Activated CD4-positive, alpha-beta memory T cell treated with anti-CD3 and anti-CD28 coated beads for 36 hours (primary cell): ENCODE data around the gene ANGPTL5. TPM values are rescaled to one million over a fixed set of nuclear protein-coding genes. Genes with fewer than 3 reads are reported as not detected.
"Not testable (repeated sequence)": the region's sequence is repeated elsewhere in the genome, so short reads cannot be mapped to it uniquely, and the experiment has no call there.

Experiments
- CTCF ChIA-PET: fragments of 350-600 bp; sonication (Branson Sonifier 250); formaldehyde crosslinking; loops from one replicate; lab custom pipeline; 2021; ENCODE audit warnings: antibody characterized with exemption, inconsistent platforms; lab: Charles Lee
- POLR2A ChIA-PET: fragments of 350-600 bp; sonication (Branson Sonifier 250); formaldehyde crosslinking; loops from one replicate; lab custom pipeline; 2021; ENCODE audit warnings: antibody characterized with exemption; lab: Charles Lee
- DNase-seq: peaks from one replicate; pipeline ENCODE4 v3.0.0-alpha.2; 2020
- H3K27ac Mint-ChIP-seq: one replicate; pipeline ENCODE4 v1.8.0; 2021; ENCODE audit warnings: mixed read lengths
- H3K27me3 Mint-ChIP-seq: one replicate; pipeline ENCODE4 v1.8.0; 2021; ENCODE audit warnings: mixed read lengths
- H3K36me3 Mint-ChIP-seq: one replicate; pipeline ENCODE4 v1.8.0; 2021; ENCODE audit warnings: mixed read lengths
- H3K4me1 Mint-ChIP-seq: one replicate; pipeline ENCODE4 v1.8.0; 2021; ENCODE audit warnings: low read depth, mixed read lengths
- H3K4me3 Mint-ChIP-seq: one replicate; pipeline ENCODE4 v1.8.0; 2021; ENCODE audit warnings: mild to moderate bottlenecking, mixed read lengths
- H3K9me3 Mint-ChIP-seq: one replicate; pipeline ENCODE4 v1.8.0; 2021; ENCODE audit warnings: mixed read lengths
- intact Hi-C: fragments of 100-400 bp; cut with micrococcal nuclease; formaldehyde crosslinking; loops from one replicate; pipeline ENCODE4 v1.15.1; 2023
- total RNA-seq, 2 experiments: library from RNA; stranded (reverse); gene quantifications; one replicate each; pipeline ENCODE4 v1.2.3, GENCODE V29; 2021

The ANGPTL5 gene
- total RNA-seq, 2 experiments from 2014 or later: not detected

DNA sequence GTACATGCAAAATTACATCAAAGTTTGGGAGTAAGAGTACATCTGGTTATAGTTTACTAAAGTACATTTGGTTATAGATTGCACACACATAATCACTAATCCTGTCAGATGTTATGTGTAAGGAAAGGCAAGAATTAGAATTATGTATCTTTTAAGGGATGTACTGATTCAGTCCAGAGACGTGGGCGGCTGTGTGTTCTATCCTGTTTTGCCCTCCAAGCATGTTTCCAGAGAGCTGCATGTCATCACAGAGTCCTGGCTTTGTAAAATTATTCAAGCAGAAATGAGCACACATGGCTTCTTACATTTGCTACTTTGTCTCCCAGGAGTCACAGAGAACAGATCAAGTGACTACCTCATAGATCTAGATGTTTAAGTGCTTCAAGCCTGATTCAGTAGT, 34.7 kb downstream of the ANGPTL5 start:
- Mint-ChIP-seq H3K27me3 (peaks cover 7% of the 10 kb centered on the region), H3K4me3 (no peak overlapping the region), H3K9me3 (no peaks in the 10 kb centered on the region), H3K36me3 (no peaks in the 10 kb centered on the region), H3K27ac (no peak overlapping the region), H3K4me1 (no peaks in the 10 kb centered on the region)
- intact Hi-C loops: no loop called here
- ChIA-PET CTCF (interaction anchor here (1.0 kb wide), 1 partner anchor 21 kb away, joined by 3 read pairs; no protein-coding TSS in a partner anchor), POLR2A (no interaction called here)
- DNase-seq: no peak

DNA sequence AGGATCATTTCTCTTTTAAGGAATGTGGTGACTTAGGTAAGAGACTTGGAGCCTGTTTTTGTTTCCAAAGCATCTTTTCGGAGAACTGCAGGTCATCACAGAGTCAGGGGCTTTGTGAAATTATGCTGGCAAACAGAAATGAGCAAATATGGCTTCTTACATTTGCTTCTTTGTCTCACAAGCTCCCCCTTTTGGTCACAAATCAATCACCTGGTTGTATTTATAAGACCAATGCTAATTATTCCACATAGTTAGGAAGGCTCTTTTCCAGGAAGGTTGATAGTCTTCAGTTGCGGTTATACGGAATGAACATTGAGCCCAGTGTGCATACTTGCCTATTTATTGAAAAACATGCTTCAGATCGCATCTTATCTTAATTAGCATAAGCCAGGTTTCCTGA, 36.1 kb downstream of the ANGPTL5 start:
- Mint-ChIP-seq H3K36me3 (no peaks in the 10 kb centered on the region), H3K4me1 (no peaks in the 10 kb centered on the region), H3K9me3 (no peaks in the 10 kb centered on the region), H3K27ac (no peak overlapping the region), H3K27me3 (peaks cover 5% of the 10 kb centered on the region), H3K4me3 (no peak overlapping the region)
- ChIA-PET POLR2A (no interaction called here), CTCF (interaction anchor here (0.7 to 2.0 kb wide), 4 partner anchors 10 to 112 kb away, joined by 3 to 14 read pairs (median 3); no protein-coding TSS in a partner anchor)
- no peak for DNase-seq
- intact Hi-C loops: no loop called here

DNA sequence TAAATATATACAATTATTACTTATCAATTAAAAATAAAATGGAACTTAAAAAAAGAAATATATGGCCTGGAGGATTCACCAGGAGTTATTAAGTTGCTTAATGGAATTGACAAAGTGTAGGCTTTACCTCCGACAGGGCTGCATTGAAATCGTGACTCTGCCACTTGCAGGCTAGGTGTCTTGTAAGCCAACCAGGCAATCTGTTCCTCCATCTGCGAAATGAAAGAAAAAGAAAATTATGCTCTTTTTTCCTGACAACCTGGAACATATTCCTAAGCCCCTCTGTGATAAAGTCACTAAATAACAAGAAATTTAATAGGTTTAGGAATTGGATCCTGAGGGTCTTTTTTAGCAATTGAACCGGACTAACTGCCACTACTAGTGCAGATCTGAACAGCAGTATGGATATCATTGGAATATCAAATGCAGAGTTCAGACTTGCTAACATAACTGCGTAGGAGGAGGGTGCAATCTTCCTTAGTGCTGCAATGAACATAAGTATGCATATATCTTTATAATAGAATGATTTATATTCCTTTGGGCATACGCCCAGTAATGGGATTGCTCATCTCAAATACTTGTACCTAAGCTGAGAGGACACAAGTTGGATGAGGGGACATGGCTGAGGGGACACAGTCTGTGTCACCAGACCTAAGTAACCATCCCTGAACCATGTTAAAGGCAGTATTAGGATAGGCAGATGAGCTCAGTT, 44.0 kb downstream of the ANGPTL5 start:
- Mint-ChIP-seq H3K9me3 (no peaks in the 10 kb centered on the region), H3K4me3 (no peak overlapping the region), H3K36me3 (no peaks in the 10 kb centered on the region), H3K27ac (no peak overlapping the region), H3K27me3 (peaks cover 4% of the 10 kb centered on the region), H3K4me1 (no peaks in the 10 kb centered on the region)
- ChIA-PET CTCF (no interaction called here), POLR2A (no interaction called here)
- DNase-seq: no peak
- intact Hi-C loops: no loop called here

DNA sequence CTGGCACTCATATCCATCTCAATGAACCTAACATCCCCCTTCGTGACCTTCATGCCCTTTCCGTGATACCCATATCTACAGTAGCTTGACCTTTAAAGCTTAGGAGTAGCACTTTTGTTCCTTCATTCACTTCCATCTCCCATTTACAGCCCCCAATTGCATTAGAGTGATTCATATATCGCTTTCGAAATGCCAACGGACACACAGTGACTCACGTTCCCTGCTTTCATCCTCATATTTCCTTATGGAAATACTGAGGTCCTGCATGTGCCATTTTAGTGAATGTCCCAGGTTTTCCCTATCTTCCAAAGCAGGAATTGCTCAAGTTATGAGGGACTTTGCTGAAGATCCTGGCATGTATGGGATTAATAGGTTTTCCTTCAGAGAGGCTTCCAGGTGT, 45.8 kb downstream of the ANGPTL5 start:
- ChIA-PET POLR2A (no interaction called here), CTCF (interaction anchor here (0.8 to 1.5 kb wide), 3 partner anchors 10 to 137 kb away, joined by 3 to 8 read pairs (median 5); no protein-coding TSS in a partner anchor)
- no peaks in the 10 kb centered on the region for H3K36me3 Mint-ChIP-seq
- H3K4me3 Mint-ChIP-seq: no peak overlapping the region
- H3K4me1 Mint-ChIP-seq: no peaks in the 10 kb centered on the region
- no peak for DNase-seq
- H3K27me3 Mint-ChIP-seq: peaks cover 2% of the 10 kb centered on the region
- intact Hi-C loops: no loop called here
- no peaks in the 10 kb centered on the region for H3K9me3 Mint-ChIP-seq
- no peak overlapping the region for H3K27ac Mint-ChIP-seq

DNA sequence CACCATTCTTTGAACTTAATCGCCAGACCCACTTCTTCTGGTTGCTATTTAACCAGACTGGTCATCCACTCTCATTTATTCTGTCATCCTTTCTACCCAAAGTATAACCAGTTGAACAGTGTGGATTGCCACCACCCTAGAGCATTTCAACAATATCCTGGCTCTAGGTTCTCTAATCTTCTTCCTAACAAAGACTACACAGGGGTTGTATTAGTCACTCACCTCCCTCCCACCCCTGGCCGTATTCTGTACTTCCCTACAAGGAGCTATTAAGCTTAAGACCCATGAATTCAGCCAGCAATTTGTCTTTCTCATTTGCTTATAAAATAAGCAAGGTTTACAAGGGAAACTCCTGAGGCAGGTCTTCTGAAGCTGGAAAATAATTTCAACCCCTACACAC, 48.4 kb downstream of the ANGPTL5 start:
- H3K27me3 Mint-ChIP-seq: peaks cover 2% of the 10 kb centered on the region
- H3K27ac Mint-ChIP-seq: no peak overlapping the region
- CTCF ChIA-PET: interaction anchor here (1.0 kb wide), 1 partner anchor 140 kb away, joined by 3 read pairs; no protein-coding TSS in a partner anchor
- intact Hi-C loops: no loop called here
- DNase-seq: no peak
- H3K9me3 Mint-ChIP-seq: no peaks in the 10 kb centered on the region
- H3K4me1 Mint-ChIP-seq: no peaks in the 10 kb centered on the region
- POLR2A ChIA-PET: no interaction called here
- H3K4me3 Mint-ChIP-seq: no peak overlapping the region
- H3K36me3 Mint-ChIP-seq: no peaks in the 10 kb centered on the region

DNA sequence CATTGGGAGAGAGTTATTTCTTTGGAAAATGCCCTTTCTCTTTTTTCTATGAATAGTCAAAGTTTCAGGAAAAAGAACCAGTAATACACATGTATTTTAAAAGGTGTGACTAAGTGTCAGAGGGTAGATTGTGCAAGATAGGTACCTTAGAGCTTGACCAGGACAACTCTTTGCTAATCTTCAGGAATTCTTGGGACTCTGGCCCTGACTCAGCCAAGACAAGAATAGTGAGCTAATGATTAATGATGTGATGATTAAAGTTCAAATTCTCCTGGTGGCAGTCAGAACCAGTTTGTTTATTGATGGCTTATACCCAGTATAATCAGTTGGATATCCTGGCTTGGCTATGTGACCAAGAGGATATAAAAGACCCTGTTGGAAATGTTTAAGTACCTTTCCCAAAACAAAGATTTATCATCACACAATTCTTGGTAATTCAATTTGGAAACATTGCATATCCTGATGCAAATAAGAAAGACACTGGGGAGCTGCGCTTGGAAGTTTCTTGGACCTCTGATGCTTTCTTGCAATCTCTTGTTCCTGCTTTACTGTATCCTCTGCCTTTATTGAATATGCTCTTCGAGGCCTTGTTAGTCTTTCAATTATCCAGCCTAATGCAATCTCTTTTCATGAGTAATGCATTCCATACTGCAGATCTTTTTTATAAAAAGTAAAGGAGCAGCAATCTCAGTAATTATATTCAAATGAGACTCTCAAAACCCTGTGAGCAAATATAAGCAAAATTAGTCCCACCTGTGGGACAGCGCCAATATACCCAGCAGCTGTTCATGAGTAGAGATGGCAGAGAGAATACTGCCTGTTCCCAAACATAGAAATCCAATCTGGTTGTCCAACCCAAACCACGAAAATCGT, 49.5 kb downstream of the ANGPTL5 start:
- ChIA-PET CTCF (interaction anchor here (0.6 kb wide), 1 partner anchor 139 kb away, joined by 3 read pairs; no protein-coding TSS in a partner anchor), POLR2A (no interaction called here)
- Mint-ChIP-seq H3K36me3 (no peaks in the 10 kb centered on the region), H3K4me1 (no peaks in the 10 kb centered on the region), H3K9me3 (no peaks in the 10 kb centered on the region), H3K27ac (no peak overlapping the region), H3K27me3 (peaks cover 7% of the 10 kb centered on the region), H3K4me3 (no peak overlapping the region)
- intact Hi-C loops: no loop called here
- no peak for DNase-seq

DNA sequence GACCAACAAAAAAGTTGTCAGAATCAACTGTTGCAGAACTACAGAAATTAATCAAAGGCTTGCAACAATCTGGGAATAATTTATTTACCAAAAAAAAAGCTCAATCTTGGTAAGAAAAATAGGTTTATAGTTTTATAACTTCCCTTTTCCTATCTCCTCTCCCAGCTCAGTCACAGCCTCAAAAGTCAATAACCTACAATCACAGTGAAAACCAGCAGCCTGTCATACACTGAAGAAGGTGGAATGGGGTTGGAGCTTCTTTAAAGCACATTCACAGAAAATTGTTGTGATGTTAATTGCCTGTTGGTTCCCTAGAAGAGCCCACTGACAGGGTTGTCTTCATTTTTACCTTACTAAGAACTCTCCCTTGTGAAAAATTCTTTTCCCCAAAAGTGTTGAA, 52.2 kb downstream of the ANGPTL5 start:
- Mint-ChIP-seq H3K27me3 (peaks cover 5% of the 10 kb centered on the region), H3K36me3 (no peaks in the 10 kb centered on the region), H3K4me1 (no peaks in the 10 kb centered on the region), H3K4me3 (no peak overlapping the region), H3K9me3 (no peaks in the 10 kb centered on the region), H3K27ac (no peak overlapping the region)
- ChIA-PET POLR2A (no interaction called here), CTCF (interaction anchor here (6.5 kb wide), 1 partner anchor 145 kb away, joined by 195 read pairs; no protein-coding TSS in a partner anchor)
- intact Hi-C loops: no loop called here
- DNase-seq: no peak

DNA sequence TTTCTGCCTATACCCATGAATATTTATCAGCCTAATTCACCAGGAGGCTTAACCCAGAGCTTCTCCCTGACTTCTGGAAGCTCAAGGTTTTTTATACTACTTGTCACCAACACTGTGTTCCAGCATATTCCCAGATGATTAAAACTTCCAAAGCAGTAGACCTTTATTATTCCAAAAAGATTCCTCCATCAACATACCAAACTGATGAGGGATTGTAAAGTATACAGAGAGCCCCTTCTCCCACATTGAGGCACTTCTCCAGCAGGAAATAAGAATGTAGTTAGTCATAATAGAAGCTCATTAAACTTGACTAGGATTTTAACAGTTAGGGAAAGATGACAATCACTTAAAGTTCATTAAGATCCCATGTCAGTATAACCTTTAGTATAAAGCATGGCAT, 53.0 kb downstream of the ANGPTL5 start:
- no peak overlapping the region for H3K27ac Mint-ChIP-seq
- no peak overlapping the region for H3K4me3 Mint-ChIP-seq
- H3K36me3 Mint-ChIP-seq: no peaks in the 10 kb centered on the region
- H3K9me3 Mint-ChIP-seq: no peaks in the 10 kb centered on the region
- ChIA-PET CTCF (interaction anchor here (1.0 to 6.5 kb wide), 2 partner anchors 15 to 146 kb away, joined by 4 to 195 read pairs; no protein-coding TSS in a partner anchor), POLR2A (no interaction called here)
- DNase-seq: no peak
- peaks cover 5% of the 10 kb centered on the region for H3K27me3 Mint-ChIP-seq
- intact Hi-C loops: no loop called here
- H3K4me1 Mint-ChIP-seq: no peaks in the 10 kb centered on the region

DNA sequence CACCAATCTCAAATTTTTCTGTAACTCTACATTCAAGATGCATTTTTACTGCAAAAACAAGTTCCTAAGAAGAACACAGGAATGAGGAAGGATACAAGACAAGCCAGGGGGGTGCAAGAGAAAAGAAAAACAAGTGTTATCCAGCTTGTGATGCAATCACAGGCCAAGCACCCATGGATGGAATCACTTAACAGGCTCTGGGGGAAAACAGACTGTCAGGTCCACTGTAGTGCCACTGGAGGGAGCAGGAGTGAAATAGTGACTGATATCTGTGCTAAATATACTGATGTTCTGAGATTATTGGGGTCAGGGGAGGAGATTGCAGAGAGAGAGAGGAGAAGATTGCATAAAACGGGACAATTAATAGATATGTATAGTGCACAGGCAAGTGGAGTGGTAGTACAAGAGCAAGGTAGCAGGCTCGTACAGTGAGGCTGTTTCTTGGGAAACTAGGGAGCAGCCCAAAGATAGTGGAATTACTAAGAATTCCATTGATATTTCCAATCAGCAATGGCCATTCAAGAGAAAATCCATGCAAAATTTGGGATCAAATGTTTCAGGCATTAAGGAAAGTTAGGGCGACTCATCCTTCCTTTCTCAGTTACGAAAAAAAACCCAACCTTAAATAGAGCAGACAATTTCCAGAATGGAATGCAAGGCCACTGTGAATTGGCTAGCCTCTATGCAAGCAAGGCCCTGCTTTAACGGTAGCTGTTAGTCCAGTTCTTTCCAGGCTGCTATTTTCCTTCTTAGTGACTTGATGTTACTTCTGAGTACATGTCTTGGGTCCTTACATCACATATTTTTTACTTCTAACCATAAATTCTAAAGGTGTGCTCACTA, 53.7 kb downstream of the ANGPTL5 start:
- H3K27ac Mint-ChIP-seq: no peak overlapping the region
- H3K9me3 Mint-ChIP-seq: no peaks in the 10 kb centered on the region
- DNase-seq: no peak
- no peaks in the 10 kb centered on the region for H3K4me1 Mint-ChIP-seq
- POLR2A ChIA-PET: no interaction called here
- intact Hi-C loops: no loop called here
- CTCF ChIA-PET: interaction anchor here (1.0 to 6.5 kb wide), 6 partner anchors 14 to 146 kb away, joined by 3 to 195 read pairs (median 4); no protein-coding TSS in a partner anchor
- no peaks in the 10 kb centered on the region for H3K36me3 Mint-ChIP-seq
- no peak overlapping the region for H3K4me3 Mint-ChIP-seq
- peaks cover 5% of the 10 kb centered on the region for H3K27me3 Mint-ChIP-seq

DNA sequence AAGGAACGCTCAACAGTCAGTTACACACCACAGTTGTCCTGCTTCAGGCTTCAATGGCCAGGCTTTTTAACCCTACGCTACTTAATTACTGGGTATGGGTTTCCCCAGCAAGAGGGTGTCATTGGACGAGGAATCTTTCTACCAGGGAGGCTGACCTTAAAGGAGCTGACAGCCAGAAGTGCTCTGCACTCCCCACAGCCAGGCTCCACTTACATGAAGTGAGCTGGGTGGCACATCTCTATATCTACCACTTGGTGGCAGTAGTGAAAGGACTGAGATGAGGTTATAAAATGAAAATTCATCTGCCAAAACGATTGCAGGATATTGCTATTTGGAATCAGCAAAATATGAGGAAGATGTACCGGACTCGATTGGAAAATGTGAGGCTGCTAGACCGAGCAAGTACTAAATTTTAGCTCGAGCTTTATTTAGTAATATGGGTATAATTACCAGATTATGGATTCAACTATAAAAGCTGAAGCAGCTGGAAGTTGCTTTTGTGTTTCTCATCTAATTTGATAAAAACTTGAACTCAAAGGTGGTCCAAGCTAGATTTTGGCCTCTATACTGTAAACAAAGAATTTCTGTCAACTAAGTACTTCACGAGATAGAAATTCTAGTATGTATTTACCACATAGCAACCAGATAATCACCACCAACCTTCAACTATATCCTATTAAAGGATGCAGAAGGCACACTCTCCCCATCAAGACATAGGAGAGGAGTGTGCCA, 55.5 kb downstream of the ANGPTL5 start:
- H3K36me3 Mint-ChIP-seq: no peaks in the 10 kb centered on the region
- no peak overlapping the region for H3K4me3 Mint-ChIP-seq
- peaks cover 5% of the 10 kb centered on the region for H3K27me3 Mint-ChIP-seq
- intact Hi-C loops: loop anchor here (1.0 kb wide), 1 partner anchor 146 kb away; no protein-coding TSS in a partner anchor
- no peaks in the 10 kb centered on the region for H3K9me3 Mint-ChIP-seq
- H3K4me1 Mint-ChIP-seq: no peaks in the 10 kb centered on the region
- POLR2A ChIA-PET: interaction anchor here (0.5 kb wide), 1 partner anchor 530 kb away, joined by 3 read pairs; no protein-coding TSS in a partner anchor
- H3K27ac Mint-ChIP-seq: no peak overlapping the region
- CTCF ChIA-PET: interaction anchor here (0.7 to 6.5 kb wide), 23 partner anchors 9 to 805 kb away, joined by 3 to 195 read pairs (median 4); partner anchors contain the start of gene CEP126
- DNase-seq: peak; percentile 14

DNA sequence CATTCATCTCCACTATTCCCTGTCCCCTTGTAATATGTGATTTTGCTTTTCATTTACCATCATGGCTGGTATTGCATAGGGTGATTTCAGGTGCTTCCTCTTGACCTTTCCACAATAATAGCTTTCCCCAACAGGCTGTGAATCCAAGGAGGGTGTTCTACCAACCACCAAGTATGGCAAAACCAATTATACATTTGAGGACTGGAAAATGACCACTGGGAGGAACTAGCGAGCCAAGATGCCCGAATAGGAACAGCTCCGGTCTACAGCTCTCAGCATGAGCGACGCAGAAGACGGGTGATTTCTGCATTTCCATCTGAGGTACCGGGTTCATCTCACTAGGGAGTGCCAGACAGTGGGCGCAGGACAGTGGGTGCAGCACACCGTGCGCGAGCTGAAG, 64.1 kb downstream of the ANGPTL5 start:
- CTCF ChIA-PET: interaction anchor here (0.7 to 2.2 kb wide), 2 partner anchors 8 to 257 kb away, joined by 3 to 8 read pairs; no protein-coding TSS in a partner anchor
- H3K27ac Mint-ChIP-seq, H3K9me3 Mint-ChIP-seq, H3K36me3 Mint-ChIP-seq, H3K27me3 Mint-ChIP-seq, POLR2A ChIA-PET, H3K4me1 Mint-ChIP-seq, intact Hi-C loops, H3K4me3 Mint-ChIP-seq, DNase-seq: not testable (repeated sequence)
